SK-N-SH (cell line): ENCODE results near the gene PPP1R9B. TPM values are rescaled to one million over a fixed set of nuclear protein-coding genes. Genes with fewer than 3 reads are reported as not detected.

Experiments used
- CTCF ChIA-PET: fragments of 300-600, 350-600 bp; formaldehyde crosslinking; extraction: SDS; loops from one replicate; lab custom pipeline; 2021; lab: Yijun Ruan, JAX
- POLR2A ChIA-PET: fragments of 350-600 bp; sonication (Branson Sonifier 250); formaldehyde crosslinking; extraction: SDS; loops from one replicate; lab custom pipeline; 2020; ENCODE audit warnings: antibody characterized with exemption, inconsistent platforms; lab: Yijun Ruan, JAX
- DNase-seq: peaks from one replicate; pipeline ENCODE4 v3.0.0; 2012
- H2AFZ ChIP-seq: fragments of 200-600 bp; sonication (generic); 2 replicates; pipeline ENCODE4 v1.8.1; 2016; ENCODE audit warnings: antibody characterized with exemption, mild to moderate bottlenecking, low read depth
- H3F3A ChIP-seq: fragments of 200-600 bp; sonication (generic); replicated peaks from 2 replicates; pipeline ENCODE3; 2016; ENCODE audit warnings: antibody characterized with exemption, mild to moderate bottlenecking; ENCODE audit not compliant: insufficient read depth
- H3K27ac ChIP-seq, 2 experiments: fragments of 200-500 bp in 1 of 2; fragments of 200-600 bp in 1 of 2; sonication (Bioruptor generic) in 1 of 2; sonication (generic), shearing (Covaris generic) in 1 of 2; 2 replicates each; pipeline versions ENCODE4 v1.5.1 to v1.6.1; 2014 to 2016; ENCODE audit warnings: low read depth in 2 of 2, inconsistent platforms in 1 of 2, low read length in 1 of 2, mild to moderate bottlenecking in 1 of 2, mixed read lengths in 1 of 2
- H3K27me3 ChIP-seq: fragments of 200-600 bp; sonication (generic), shearing (Covaris generic); 2 replicates; pipeline ENCODE4 v1.6.1; 2016; ENCODE audit warnings: mixed run types; ENCODE audit not compliant: insufficient read depth
- H3K36me3 ChIP-seq, 2 experiments: fragments of 200-500 bp in 1 of 2; fragments of 200-600 bp in 1 of 2; sonication (Bioruptor generic) in 1 of 2; sonication (generic) in 1 of 2; replicated peaks in 1 of 2; 2 replicates each; pipeline versions ENCODE3 to v1.5.1; 2014 to 2016; ENCODE audit warnings: low read length in 1 of 2, mild to moderate bottlenecking in 1 of 2; ENCODE audit not compliant: insufficient read depth in 2 of 2, control insufficient read depth in 1 of 2
- H3K4me1 ChIP-seq, 2 experiments: fragments of 200-500 bp in 1 of 2; fragments of 200-600 bp in 1 of 2; sonication (Bioruptor generic) in 1 of 2; sonication (generic), shearing (Covaris generic) in 1 of 2; 2 replicates each; pipeline versions ENCODE4 v1.5.1 to v1.6.1; 2014 to 2016; ENCODE audit warnings: low read depth in 1 of 2, low read length in 1 of 2, mixed run types in 1 of 2; ENCODE audit not compliant: insufficient read depth in 2 of 2, control insufficient read depth in 1 of 2
- H3K4me2 ChIP-seq: fragments of 200-600 bp; sonication (generic), shearing (Covaris generic); 2 replicates; pipeline ENCODE4 v1.6.1; 2017; ENCODE audit warnings: mixed run types
- H3K4me3 ChIP-seq, 2 experiments: fragments of 200-500 bp in 1 of 2; fragments of 200-600 bp in 1 of 2; sonication (Bioruptor generic) in 1 of 2; sonication (generic), shearing (Covaris generic) in 1 of 2; 2 replicates each; pipeline versions ENCODE4 v1.5.1 to v1.8.1; 2014 to 2016; ENCODE audit warnings: low read depth in 2 of 2, inconsistent platforms in 1 of 2, low read length in 1 of 2, mild to moderate bottlenecking in 1 of 2, mixed read lengths in 1 of 2, moderate library complexity in 1 of 2
- H3K79me2 ChIP-seq: fragments of 200-600 bp; sonication (generic); 2 replicates; pipeline ENCODE4 v1.8.1; 2017; ENCODE audit warnings: mild to moderate bottlenecking; ENCODE audit not compliant: insufficient read depth
- H3K9ac ChIP-seq: fragments of 200-600 bp; sonication (generic); 2 replicates; pipeline ENCODE4 v1.6.1; 2017; ENCODE audit warnings: mixed run types
- H3K9me2 ChIP-seq: fragments of 200-600 bp; sonication (generic); 2 replicates; pipeline ENCODE4 v1.6.1; 2017; ENCODE audit warnings: mixed run types
- H3K9me3 ChIP-seq: fragments of 200-600 bp; sonication (generic); 2 replicates; pipeline ENCODE4 v1.6.1; 2017; ENCODE audit warnings: mixed run types, mild to moderate bottlenecking, moderate library complexity
- H4K20me1 ChIP-seq: fragments of 200-600 bp; sonication (generic); 2 replicates; pipeline ENCODE4 v1.6.1; 2017; ENCODE audit warnings: mild to moderate bottlenecking, mixed run types; ENCODE audit not compliant: insufficient read depth
- CHD2 ChIP-seq: fragments of 150-350 bp; IDR thresholded peaks from 2 replicates; pipeline ENCODE4 v1.6.1; 2018; ENCODE audit warnings: low read length; ENCODE audit not compliant: partially characterized antibody
- FOXM1 ChIP-seq: IDR thresholded peaks from 2 replicates; pipeline ENCODE4 v1.4.0; 2012; ENCODE audit warnings: low read depth, mild to moderate bottlenecking
- GATA2 ChIP-seq: sonication (generic); formaldehyde crosslinking; IDR thresholded peaks from 2 replicates; pipeline ENCODE4 v1.5.0; 2020; ENCODE audit warnings: mild to moderate bottlenecking, missing genetic modification reagents
- MXI1 ChIP-seq: IDR thresholded peaks from 2 replicates; pipeline ENCODE4 v1.6.1; 2012; ENCODE audit warnings: mild to moderate bottlenecking, low read depth, low read length, improper control_type of control experiment
- NFIC ChIP-seq: IDR thresholded peaks from 2 replicates; pipeline ENCODE4 v1.4.0; 2012; ENCODE audit warnings: borderline replicate concordance
- POLR2AphosphoS5 ChIP-seq: IDR thresholded peaks from 2 replicates; pipeline ENCODE4 v1.6.1; 2012; ENCODE audit warnings: low read depth, low read length
- RAD21 ChIP-seq: IDR thresholded peaks from 2 replicates; pipeline ENCODE4 v1.6.1; 2012; ENCODE audit warnings: mild to moderate bottlenecking, low read length
- RFX5 ChIP-seq: IDR thresholded peaks from 2 replicates; pipeline ENCODE4 v1.6.1; 2012; ENCODE audit warnings: mild to moderate bottlenecking, improper control_type of control experiment, low read length
- SIN3A ChIP-seq: IDR thresholded peaks from 2 replicates; pipeline ENCODE4 v1.6.1; 2012; ENCODE audit warnings: low read depth, mild to moderate bottlenecking, low read length, moderate library complexity, borderline replicate concordance
- SMC3 ChIP-seq: IDR thresholded peaks from 2 replicates; pipeline ENCODE4 v1.6.1; 2012; ENCODE audit warnings: low read depth, low read length, improper control_type of control experiment
- TAF1 ChIP-seq: IDR thresholded peaks from 2 replicates; pipeline ENCODE4 v1.6.1; 2012; ENCODE audit warnings: low read depth, mild to moderate bottlenecking, low read length, moderate library complexity, borderline replicate concordance
- USF1 ChIP-seq: IDR thresholded peaks from 2 replicates; pipeline ENCODE4 v1.4.0; 2012; ENCODE audit warnings: low read depth, borderline replicate concordance
- WGBS: methylation state at CpG from one replicate; pipeline ENCODE4 v1.1.6; 2017; ENCODE audit warnings: low lambda C conversion rate; 5-methylcytosine and 5-hydroxymethylcytosine counted together
- polyA plus RNA-seq, 3 experiments: library from polyadenylated mRNA; depleted of rRNA; stranded (reverse); fragments of >200 nt; gene quantifications; 2 replicates each; pipeline ENCODE4 v1.2.3, GENCODE V29; 2012
- TF ChIP-seq, protein P1 (sequence below): fragments of 200-600 bp; sonication (generic); IDR thresholded peaks from 2 replicates; pipeline ENCODE4 v1.6.1; 2017; ENCODE audit warnings: antibody characterized with exemption, mild to moderate bottlenecking, moderate library complexity
- TF ChIP-seq, protein P2 (sequence below): IDR thresholded peaks from 2 replicates; pipeline ENCODE4 v1.4.0; 2012; ENCODE audit warnings: low read depth, borderline replicate concordance

PPP1R9B gene
- polyA plus RNA-seq, 1 of the 3 experiments (the other 2 are of a cell fraction) = 35.2 TPM

DNA sequence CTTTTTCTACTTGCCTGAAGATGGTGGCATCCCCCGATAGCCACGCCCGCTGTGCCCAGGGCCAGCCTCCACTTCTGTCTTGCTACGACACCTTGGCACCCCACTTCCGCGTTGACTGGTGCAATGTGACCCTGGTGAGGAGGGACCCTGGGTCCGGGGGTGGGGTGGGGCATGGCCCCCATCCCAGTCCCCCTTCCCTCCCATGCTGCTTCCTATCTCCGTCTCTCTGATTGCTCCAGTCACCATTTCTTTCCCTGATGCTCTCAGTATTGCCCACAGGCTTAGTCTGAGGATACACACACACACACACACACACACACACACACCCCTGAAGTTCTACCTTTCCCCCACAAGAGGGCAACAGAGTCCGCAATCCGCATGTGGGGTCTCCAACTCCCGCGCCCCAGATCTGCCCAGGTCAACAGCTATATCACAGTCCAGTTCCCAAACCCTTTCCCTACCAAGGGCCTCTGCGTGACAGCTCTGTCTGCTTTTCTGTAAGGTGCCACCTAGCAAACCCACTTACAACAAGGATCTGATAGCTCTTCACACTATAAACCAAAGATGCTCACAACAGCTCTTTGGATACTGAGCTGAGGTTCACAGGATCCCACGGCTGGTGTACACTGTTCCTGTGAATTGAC lies 18.8 kb upstream of the PPP1R9B start:
- Histone ChIP-seq H3F3A (peaks cover 18% of the 10 kb centered on the region), H3K27me3 (no peaks in the 10 kb centered on the region), H3K4me1 (peaks cover 12 to 22% of the 10 kb centered on the region in 2 experiments), H3K27ac (no peak overlapping the region), H3K4me2 (no peak overlapping the region), H3K79me2 (no peaks in the 10 kb centered on the region), H2AFZ (no peak overlapping the region), H4K20me1 (no peaks in the 10 kb centered on the region), H3K9me2 (no peaks in the 10 kb centered on the region), H3K4me3 (no peak overlapping the region), H3K36me3 (no peaks in the 10 kb centered on the region), H3K9me3 (no peaks in the 10 kb centered on the region)
- POLR2A ChIA-PET = interaction anchor here (1.1 kb wide), 1 partner anchor 9 kb away, joined by 5 read pairs; no protein-coding TSS in a partner anchor
- CTCF ChIA-PET = interaction anchor here (0.6 to 17.0 kb wide), 58 partner anchors 8 to 413 kb away, joined by 3 to 517 read pairs (median 5); partner anchors contain the start of genes COL1A1, PDK2, PPP1R9B and RSAD1
- peak; percentile 90 for DNase-seq
- 26% methylated on average over 14 of the region's 14 CpGs for WGBS
- TF ChIP-seq, protein P1, sequence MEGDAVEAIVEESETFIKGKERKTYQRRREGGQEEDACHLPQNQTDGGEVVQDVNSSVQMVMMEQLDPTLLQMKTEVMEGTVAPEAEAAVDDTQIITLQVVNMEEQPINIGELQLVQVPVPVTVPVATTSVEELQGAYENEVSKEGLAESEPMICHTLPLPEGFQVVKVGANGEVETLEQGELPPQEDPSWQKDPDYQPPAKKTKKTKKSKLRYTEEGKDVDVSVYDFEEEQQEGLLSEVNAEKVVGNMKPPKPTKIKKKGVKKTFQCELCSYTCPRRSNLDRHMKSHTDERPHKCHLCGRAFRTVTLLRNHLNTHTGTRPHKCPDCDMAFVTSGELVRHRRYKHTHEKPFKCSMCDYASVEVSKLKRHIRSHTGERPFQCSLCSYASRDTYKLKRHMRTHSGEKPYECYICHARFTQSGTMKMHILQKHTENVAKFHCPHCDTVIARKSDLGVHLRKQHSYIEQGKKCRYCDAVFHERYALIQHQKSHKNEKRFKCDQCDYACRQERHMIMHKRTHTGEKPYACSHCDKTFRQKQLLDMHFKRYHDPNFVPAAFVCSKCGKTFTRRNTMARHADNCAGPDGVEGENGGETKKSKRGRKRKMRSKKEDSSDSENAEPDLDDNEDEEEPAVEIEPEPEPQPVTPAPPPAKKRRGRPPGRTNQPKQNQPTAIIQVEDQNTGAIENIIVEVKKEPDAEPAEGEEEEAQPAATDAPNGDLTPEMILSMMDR = peak; percentile 99
- TF ChIP-seq NFIC = no peak
- TF ChIP-seq RFX5 = 0 out of 2 replicates have a peak, but pooled peaks have one; percentile 9
- no peak for TF ChIP-seq POLR2AphosphoS5
- no peak for TF ChIP-seq USF1
- TF ChIP-seq, protein P2, sequence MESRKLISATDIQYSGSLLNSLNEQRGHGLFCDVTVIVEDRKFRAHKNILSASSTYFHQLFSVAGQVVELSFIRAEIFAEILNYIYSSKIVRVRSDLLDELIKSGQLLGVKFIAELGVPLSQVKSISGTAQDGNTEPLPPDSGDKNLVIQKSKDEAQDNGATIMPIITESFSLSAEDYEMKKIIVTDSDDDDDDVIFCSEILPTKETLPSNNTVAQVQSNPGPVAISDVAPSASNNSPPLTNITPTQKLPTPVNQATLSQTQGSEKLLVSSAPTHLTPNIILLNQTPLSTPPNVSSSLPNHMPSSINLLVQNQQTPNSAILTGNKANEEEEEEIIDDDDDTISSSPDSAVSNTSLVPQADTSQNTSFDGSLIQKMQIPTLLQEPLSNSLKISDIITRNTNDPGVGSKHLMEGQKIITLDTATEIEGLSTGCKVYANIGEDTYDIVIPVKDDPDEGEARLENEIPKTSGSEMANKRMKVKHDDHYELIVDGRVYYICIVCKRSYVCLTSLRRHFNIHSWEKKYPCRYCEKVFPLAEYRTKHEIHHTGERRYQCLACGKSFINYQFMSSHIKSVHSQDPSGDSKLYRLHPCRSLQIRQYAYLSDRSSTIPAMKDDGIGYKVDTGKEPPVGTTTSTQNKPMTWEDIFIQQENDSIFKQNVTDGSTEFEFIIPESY = no peak
- no peak for TF ChIP-seq FOXM1
- TF ChIP-seq SMC3 = peak; percentile 99
- TF ChIP-seq TAF1 = 0 out of 2 replicates have a peak, but pooled peaks have one; percentile 19
- peak; percentile 98 for TF ChIP-seq RAD21
- 0 out of 2 replicates have a peak, but pooled peaks have one; percentile 46 for TF ChIP-seq MXI1
- peak; percentile 77; the same call in 1 of the 2 replicates for TF ChIP-seq SIN3A
- no peak for TF ChIP-seq GATA2
- TF ChIP-seq CHD2 = peak; percentile 18
- TF ChIP-seq, all 33 proteins: peak for 8
- H3K9ac ChIP-seq = no peak overlapping the region
